ENCODE measurements around the gene PTPN23. TPM values are rescaled to one million over a fixed set of nuclear protein-coding genes. Genes with fewer than 3 reads are reported as not detected.

PTPN23 gene
- total and polyA plus RNA-seq, 2 of the 13 experiments (the other 11 are each of a cell fraction or from before 2014, with no cell fraction given) = 2.3 to 3.7 TPM

DNA sequence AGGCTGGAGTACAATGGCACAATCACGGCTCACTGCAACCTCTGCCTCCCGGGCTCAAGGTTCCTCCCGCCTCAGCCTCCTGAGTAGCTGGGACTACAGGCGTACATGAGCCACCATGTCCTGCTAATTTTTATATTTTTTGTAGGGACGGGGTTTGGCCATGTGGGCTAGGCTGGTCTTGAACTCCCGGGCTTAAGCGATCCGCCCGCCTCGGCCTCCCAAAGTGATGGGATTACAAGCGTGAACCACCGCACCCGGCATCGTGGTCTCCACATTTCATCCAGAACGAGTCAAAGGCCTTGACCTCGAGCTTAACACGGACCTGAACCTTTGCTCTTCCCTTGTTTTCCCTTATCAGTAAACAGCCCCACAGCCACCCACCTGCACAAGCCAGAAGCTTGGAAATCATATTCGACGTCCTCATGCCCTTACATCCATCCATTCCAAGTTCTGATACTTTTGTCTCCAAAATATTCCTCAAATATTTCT, 1.4 kb upstream of the PTPN23 start (continued):
- TF ChIP-seq, protein P1, sequence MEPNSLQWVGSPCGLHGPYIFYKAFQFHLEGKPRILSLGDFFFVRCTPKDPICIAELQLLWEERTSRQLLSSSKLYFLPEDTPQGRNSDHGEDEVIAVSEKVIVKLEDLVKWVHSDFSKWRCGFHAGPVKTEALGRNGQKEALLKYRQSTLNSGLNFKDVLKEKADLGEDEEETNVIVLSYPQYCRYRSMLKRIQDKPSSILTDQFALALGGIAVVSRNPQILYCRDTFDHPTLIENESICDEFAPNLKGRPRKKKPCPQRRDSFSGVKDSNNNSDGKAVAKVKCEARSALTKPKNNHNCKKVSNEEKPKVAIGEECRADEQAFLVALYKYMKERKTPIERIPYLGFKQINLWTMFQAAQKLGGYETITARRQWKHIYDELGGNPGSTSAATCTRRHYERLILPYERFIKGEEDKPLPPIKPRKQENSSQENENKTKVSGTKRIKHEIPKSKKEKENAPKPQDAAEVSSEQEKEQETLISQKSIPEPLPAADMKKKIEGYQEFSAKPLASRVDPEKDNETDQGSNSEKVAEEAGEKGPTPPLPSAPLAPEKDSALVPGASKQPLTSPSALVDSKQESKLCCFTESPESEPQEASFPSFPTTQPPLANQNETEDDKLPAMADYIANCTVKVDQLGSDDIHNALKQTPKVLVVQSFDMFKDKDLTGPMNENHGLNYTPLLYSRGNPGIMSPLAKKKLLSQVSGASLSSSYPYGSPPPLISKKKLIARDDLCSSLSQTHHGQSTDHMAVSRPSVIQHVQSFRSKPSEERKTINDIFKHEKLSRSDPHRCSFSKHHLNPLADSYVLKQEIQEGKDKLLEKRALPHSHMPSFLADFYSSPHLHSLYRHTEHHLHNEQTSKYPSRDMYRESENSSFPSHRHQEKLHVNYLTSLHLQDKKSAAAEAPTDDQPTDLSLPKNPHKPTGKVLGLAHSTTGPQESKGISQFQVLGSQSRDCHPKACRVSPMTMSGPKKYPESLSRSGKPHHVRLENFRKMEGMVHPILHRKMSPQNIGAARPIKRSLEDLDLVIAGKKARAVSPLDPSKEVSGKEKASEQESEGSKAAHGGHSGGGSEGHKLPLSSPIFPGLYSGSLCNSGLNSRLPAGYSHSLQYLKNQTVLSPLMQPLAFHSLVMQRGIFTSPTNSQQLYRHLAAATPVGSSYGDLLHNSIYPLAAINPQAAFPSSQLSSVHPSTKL (CRISPR knock-in tag; IDR thresholded peaks at IDR 0.05) = peak; percentile 89
- TF ChIP-seq POLR2G (IDR thresholded peaks at IDR 0.05; ENCODE audit: low read depth, low read length) (peak; percentile 51; the same call in 1 of the 2 replicates), ZNF546 (CRISPR knock-in tag; conservative IDR thresholded peaks at IDR 0.05) (no peak), HMG20A (CRISPR knock-in tag; IDR thresholded peaks at IDR 0.05; ENCODE audit: borderline replicate concordance) (peak; percentile 68), ZSCAN9 (CRISPR knock-in tag; IDR thresholded peaks at IDR 0.05; ENCODE audit: borderline replicate concordance) (peak; percentile 84; the same call in 1 of the 2 replicates), ZNF567 (CRISPR knock-in tag; IDR thresholded peaks at IDR 0.05; ENCODE audit: borderline replicate concordance) (no peak), NR2F6 (IDR thresholded peaks at IDR 0.05) (peak; percentile 97), NR2F6 (CRISPR knock-in tag; IDR thresholded peaks at IDR 0.05) (peak; percentile 99), ZNF143 (CRISPR knock-in tag; IDR thresholded peaks at IDR 0.05) (peak; percentile 18; the same call in 1 of the 2 replicates), TOE1 (CRISPR knock-in tag; IDR thresholded peaks at IDR 0.05) (no peak), SRSF1 (optimal IDR thresholded peaks at IDR 0.05; ENCODE audit: low read depth, low read length) (no peak), ZNF589 (CRISPR knock-in tag; conservative IDR thresholded peaks at IDR 0.05) (peak; percentile 36; the same call in 1 of the 2 replicates), ZNF615 (CRISPR knock-in tag; IDR thresholded peaks at IDR 0.05; ENCODE audit: borderline replicate concordance) (no peak), ETV5 (CRISPR knock-in tag; IDR thresholded peaks at IDR 0.05; ENCODE audit: borderline replicate concordance) (peak; percentile 12; the same call in 1 of the 2 replicates), NCOA5 (CRISPR knock-in tag; IDR thresholded peaks at IDR 0.05) (no peak), FLYWCH1 (CRISPR knock-in tag; IDR thresholded peaks at IDR 0.05) (no peak), RAD51 (IDR thresholded peaks at IDR 0.05; ENCODE audit: borderline replicate concordance) (no peak), CHD4 (IDR thresholded peaks at IDR 0.05; ENCODE audit: borderline replicate concordance, low read length) (0 out of 2 replicates have a peak, but pooled peaks have one; percentile 39), TARDBP (CRISPR knock-in tag; IDR thresholded peaks at IDR 0.05) (no peak; the same call in 1 of the 2 replicates), RXRA (CRISPR knock-in tag; IDR thresholded peaks at IDR 0.05) (peak; percentile 88), TAF1 (CRISPR knock-in tag; IDR thresholded peaks at IDR 0.05) (no peak), ZZZ3 (CRISPR knock-in tag; IDR thresholded peaks at IDR 0.05; ENCODE audit: borderline replicate concordance) (0 out of 2 replicates have a peak, but pooled peaks have one; percentile 47)
- TF ChIP-seq, protein P2, sequence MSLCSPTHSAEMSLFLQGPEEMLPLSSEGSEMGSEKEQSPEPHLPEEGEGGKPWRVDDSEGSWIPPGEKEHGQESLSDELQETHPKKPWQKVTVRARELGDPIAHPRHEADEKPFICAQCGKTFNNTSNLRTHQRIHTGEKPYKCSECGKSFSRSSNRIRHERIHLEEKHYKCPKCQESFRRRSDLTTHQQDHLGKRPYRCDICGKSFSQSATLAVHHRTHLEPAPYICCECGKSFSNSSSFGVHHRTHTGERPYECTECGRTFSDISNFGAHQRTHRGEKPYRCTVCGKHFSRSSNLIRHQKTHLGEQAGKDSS (CRISPR knock-in tag; IDR thresholded peaks at IDR 0.05; ENCODE audit: borderline replicate concordance, low read depth) = peak; percentile 56; the same call in 1 of the 2 replicates
- TF ChIP-seq, protein P3, sequence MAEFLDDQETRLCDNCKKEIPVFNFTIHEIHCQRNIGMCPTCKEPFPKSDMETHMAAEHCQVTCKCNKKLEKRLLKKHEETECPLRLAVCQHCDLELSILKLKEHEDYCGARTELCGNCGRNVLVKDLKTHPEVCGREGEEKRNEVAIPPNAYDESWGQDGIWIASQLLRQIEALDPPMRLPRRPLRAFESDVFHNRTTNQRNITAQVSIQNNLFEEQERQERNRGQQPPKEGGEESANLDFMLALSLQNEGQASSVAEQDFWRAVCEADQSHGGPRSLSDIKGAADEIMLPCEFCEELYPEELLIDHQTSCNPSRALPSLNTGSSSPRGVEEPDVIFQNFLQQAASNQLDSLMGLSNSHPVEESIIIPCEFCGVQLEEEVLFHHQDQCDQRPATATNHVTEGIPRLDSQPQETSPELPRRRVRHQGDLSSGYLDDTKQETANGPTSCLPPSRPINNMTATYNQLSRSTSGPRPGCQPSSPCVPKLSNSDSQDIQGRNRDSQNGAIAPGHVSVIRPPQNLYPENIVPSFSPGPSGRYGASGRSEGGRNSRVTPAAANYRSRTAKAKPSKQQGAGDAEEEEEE (CRISPR knock-in tag; IDR thresholded peaks at IDR 0.05; ENCODE audit: borderline replicate concordance) = peak; percentile 92; the same call in 1 of the 2 replicates
- TF ChIP-seq, protein P4, sequence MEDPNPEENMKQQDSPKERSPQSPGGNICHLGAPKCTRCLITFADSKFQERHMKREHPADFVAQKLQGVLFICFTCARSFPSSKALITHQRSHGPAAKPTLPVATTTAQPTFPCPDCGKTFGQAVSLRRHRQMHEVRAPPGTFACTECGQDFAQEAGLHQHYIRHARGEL (CRISPR knock-in tag; IDR thresholded peaks at IDR 0.05) = no peak

Measured in HepG2 (cell line).